GM23338 (cell line): Measurements from ENCODE around the gene VENTX. TPM values are rescaled to one million over a fixed set of nuclear protein-coding genes. Genes with fewer than 3 reads are reported as not detected.

Experiments
- ATAC-seq: fragments of 200-7000 bp; cut with Tn5 transposase; 3 replicates; pipeline ENCODE4 v1.9.1; 2020
- DNase-seq: peaks from one replicate; pipeline ENCODE4 v3.0.0-alpha.2; 2015; ENCODE audit warnings: low spot score
- H2AFZ ChIP-seq: fragments of 200-600 bp; sonication (generic); 2 replicates; pipeline ENCODE4 v1.8.0; 2016; ENCODE audit warnings: antibody characterized with exemption, mild to moderate bottlenecking, moderate library complexity
- H3F3A ChIP-seq: fragments of 200-600 bp; sonication (generic); replicated peaks from 2 replicates; pipeline ENCODE4 v1.8.0; 2017; ENCODE audit warnings: antibody characterized with exemption, mixed run types, low read depth
- H3K27ac ChIP-seq: fragments of 200-600 bp; sonication (generic); 2 replicates; pipeline ENCODE4 v1.6.1; 2016; ENCODE audit warnings: low read depth
- H3K27me3 ChIP-seq: fragments of 200-600 bp; sonication (generic); 2 replicates; pipeline ENCODE4 v1.8.0; 2016; ENCODE audit warnings: mild to moderate bottlenecking, mixed run types, moderate library complexity; ENCODE audit not compliant: insufficient read depth
- H3K36me3 ChIP-seq: fragments of 200-600 bp; sonication (generic); 2 replicates; pipeline ENCODE4 v1.8.0; 2016; ENCODE audit warnings: mild to moderate bottlenecking; ENCODE audit not compliant: insufficient read depth
- H3K4me1 ChIP-seq: fragments of 200-600 bp; sonication (generic); 2 replicates; pipeline ENCODE4 v1.8.0; 2016; ENCODE audit warnings: mild to moderate bottlenecking, moderate library complexity; ENCODE audit not compliant: insufficient read depth
- H3K4me2 ChIP-seq: fragments of 200-600 bp; sonication (generic); 2 replicates; pipeline ENCODE4 v1.7.1; 2017; ENCODE audit warnings: mixed run types
- H3K4me3 ChIP-seq: fragments of 200-600 bp; sonication (generic); 2 replicates; pipeline ENCODE4 v1.6.1; 2016; ENCODE audit warnings: mixed run types
- H3K79me2 ChIP-seq: fragments of 200-600 bp; sonication (generic); replicated peaks from 2 replicates; pipeline ENCODE4 v1.8.0; 2017; ENCODE audit warnings: mild to moderate bottlenecking; ENCODE audit not compliant: insufficient read depth
- H3K9me2 ChIP-seq: fragments of 200-600 bp; sonication (generic); 2 replicates; pipeline ENCODE4 v1.8.0; 2017; ENCODE audit not compliant: insufficient read depth
- H4K20me1 ChIP-seq: fragments of 200-600 bp; sonication (generic); replicated peaks from 2 replicates; pipeline ENCODE4 v1.8.0; 2017; ENCODE audit warnings: mild to moderate bottlenecking; ENCODE audit not compliant: insufficient read depth
- H3K27ac Mint-ChIP-seq: 2 replicates; pipeline ENCODE4 v1.8.0; 2020; ENCODE audit warnings: inconsistent platforms, mild to moderate bottlenecking, moderate library complexity, mixed read lengths
- H3K27me3 Mint-ChIP-seq: 3 replicates; pipeline ENCODE4 v1.8.0; 2022; ENCODE audit warnings: low read depth, mild to moderate bottlenecking, moderate library complexity, mixed read lengths, inconsistent platforms; ENCODE audit not compliant: insufficient read depth, poor library complexity
- H3K36me3 Mint-ChIP-seq: 3 replicates; pipeline ENCODE4 v1.8.0; 2021; ENCODE audit warnings: low read depth, mild to moderate bottlenecking, inconsistent platforms, moderate library complexity, mixed read lengths
- H3K4me1 Mint-ChIP-seq: 3 replicates; pipeline ENCODE4 v1.8.0; 2020; ENCODE audit warnings: mild to moderate bottlenecking, inconsistent platforms, mixed read lengths
- H3K4me3 Mint-ChIP-seq: 3 replicates; pipeline ENCODE4 v1.8.0; 2021; ENCODE audit warnings: moderate library complexity, mild to moderate bottlenecking, inconsistent platforms, mixed read lengths
- H3K9me3 Mint-ChIP-seq: 3 replicates; pipeline ENCODE4 v1.8.0; 2020; ENCODE audit warnings: moderate library complexity, mild to moderate bottlenecking, inconsistent platforms, mixed read lengths
- CREB1 ChIP-seq: fragments of 250-450 bp; sonication (Bioruptor Pico); IDR thresholded peaks from 2 replicates; pipeline ENCODE4 v1.5.0; 2020; ENCODE audit warnings: low read depth, mild to moderate bottlenecking, moderate library complexity
- microRNA counts: library from miRNA; unstranded; fragments of <30 nt; microRNA quantifications from one replicate; lab custom pipeline; 2017
- microRNA-seq: library from miRNA; unstranded; fragments of <30 nt; microRNA quantifications from one replicate; pipeline ENCODE4, GENCODE V29; 2017
- polyA plus RNA-seq: library from polyadenylated mRNA; unstranded; fragments of >200 nt; fragmentation: Nextera tagmentation; extraction: Ambion mirVana; gene quantifications from 2 replicates; pipeline ENCODE4 v1.2.1, GENCODE V29; 2016
- total RNA-seq: library from RNA; depleted of rRNA; stranded (reverse); fragments of >200 nt; shearing (Covaris generic); gene quantifications from 2 replicates; pipeline ENCODE4 v1.2.3, GENCODE V29; 2014; rRNA removed
- TF ChIP-seq, protein P1 (sequence below): IDR thresholded peaks from one replicate; pipeline ENCODE4 v1.6.1; 2018; ENCODE audit warnings: antibody characterized with exemption; ENCODE audit not compliant: unreplicated experiment
- TF ChIP-seq, protein P2 (sequence below): fragments of 250-450 bp; sonication (Bioruptor Pico); IDR thresholded peaks from 2 replicates; pipeline ENCODE4 v1.5.0; 2020; ENCODE audit warnings: mild to moderate bottlenecking, moderate library complexity

The VENTX gene
- total and polyA plus RNA-seq, 2 experiments from 2014 or later, result 4.8 to 8.1 TPM

DNA sequence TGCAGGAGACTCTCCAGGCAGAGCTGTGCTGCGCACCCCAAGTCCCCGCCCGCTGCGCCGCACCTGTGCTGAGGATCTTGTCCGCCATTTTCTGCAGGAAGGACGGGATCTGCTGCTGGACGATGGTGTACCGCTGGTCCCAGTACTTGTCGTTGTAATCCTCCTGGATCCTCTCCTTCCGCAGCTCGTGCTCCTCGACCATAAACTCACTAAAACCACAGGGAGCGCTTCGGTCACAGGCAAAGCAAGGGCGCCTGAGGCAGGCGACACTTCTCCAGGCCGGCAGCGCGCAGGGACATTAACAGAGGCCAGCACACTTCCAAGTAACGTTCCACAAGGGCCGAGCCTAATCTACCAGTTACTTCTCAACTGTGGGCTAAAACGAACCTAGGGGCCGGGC, 52.1 kb downstream of the VENTX start:
- ATAC-seq (no peak), DNase-seq (no peak)
- Histone ChIP-seq H3K9me2 (no peaks in the 10 kb centered on the region), H2AFZ (no peak overlapping the region), H3K4me2 (no peak overlapping the region), H3K4me1 (no peaks in the 10 kb centered on the region), H3K4me3 (no peak overlapping the region), H3F3A (0 out of 2 replicates have a peak, but pooled peaks cover 6% of the 10 kb centered on the region), H4K20me1 (no peaks in the 10 kb centered on the region; the same call in 1 of the 2 replicates), H3K27ac (no peak overlapping the region), H3K36me3 (peaks cover 11% of the 10 kb centered on the region), H3K27me3 (no peaks in the 10 kb centered on the region), H3K79me2 (no peaks in the 10 kb centered on the region)
- Mint-ChIP-seq H3K27me3 (peaks cover 13% of the 10 kb centered on the region), H3K27ac (no peak overlapping the region), H3K36me3 (peaks cover 60% of the 10 kb centered on the region), H3K9me3 (no peaks in the 10 kb centered on the region), H3K4me3 (no peak overlapping the region), H3K4me1 (no peaks in the 10 kb centered on the region)
- TF ChIP-seq, protein P1, sequence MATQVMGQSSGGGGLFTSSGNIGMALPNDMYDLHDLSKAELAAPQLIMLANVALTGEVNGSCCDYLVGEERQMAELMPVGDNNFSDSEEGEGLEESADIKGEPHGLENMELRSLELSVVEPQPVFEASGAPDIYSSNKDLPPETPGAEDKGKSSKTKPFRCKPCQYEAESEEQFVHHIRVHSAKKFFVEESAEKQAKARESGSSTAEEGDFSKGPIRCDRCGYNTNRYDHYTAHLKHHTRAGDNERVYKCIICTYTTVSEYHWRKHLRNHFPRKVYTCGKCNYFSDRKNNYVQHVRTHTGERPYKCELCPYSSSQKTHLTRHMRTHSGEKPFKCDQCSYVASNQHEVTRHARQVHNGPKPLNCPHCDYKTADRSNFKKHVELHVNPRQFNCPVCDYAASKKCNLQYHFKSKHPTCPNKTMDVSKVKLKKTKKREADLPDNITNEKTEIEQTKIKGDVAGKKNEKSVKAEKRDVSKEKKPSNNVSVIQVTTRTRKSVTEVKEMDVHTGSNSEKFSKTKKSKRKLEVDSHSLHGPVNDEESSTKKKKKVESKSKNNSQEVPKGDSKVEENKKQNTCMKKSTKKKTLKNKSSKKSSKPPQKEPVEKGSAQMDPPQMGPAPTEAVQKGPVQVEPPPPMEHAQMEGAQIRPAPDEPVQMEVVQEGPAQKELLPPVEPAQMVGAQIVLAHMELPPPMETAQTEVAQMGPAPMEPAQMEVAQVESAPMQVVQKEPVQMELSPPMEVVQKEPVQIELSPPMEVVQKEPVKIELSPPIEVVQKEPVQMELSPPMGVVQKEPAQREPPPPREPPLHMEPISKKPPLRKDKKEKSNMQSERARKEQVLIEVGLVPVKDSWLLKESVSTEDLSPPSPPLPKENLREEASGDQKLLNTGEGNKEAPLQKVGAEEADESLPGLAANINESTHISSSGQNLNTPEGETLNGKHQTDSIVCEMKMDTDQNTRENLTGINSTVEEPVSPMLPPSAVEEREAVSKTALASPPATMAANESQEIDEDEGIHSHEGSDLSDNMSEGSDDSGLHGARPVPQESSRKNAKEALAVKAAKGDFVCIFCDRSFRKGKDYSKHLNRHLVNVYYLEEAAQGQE, result no peak
- TF ChIP-seq, protein P2, sequence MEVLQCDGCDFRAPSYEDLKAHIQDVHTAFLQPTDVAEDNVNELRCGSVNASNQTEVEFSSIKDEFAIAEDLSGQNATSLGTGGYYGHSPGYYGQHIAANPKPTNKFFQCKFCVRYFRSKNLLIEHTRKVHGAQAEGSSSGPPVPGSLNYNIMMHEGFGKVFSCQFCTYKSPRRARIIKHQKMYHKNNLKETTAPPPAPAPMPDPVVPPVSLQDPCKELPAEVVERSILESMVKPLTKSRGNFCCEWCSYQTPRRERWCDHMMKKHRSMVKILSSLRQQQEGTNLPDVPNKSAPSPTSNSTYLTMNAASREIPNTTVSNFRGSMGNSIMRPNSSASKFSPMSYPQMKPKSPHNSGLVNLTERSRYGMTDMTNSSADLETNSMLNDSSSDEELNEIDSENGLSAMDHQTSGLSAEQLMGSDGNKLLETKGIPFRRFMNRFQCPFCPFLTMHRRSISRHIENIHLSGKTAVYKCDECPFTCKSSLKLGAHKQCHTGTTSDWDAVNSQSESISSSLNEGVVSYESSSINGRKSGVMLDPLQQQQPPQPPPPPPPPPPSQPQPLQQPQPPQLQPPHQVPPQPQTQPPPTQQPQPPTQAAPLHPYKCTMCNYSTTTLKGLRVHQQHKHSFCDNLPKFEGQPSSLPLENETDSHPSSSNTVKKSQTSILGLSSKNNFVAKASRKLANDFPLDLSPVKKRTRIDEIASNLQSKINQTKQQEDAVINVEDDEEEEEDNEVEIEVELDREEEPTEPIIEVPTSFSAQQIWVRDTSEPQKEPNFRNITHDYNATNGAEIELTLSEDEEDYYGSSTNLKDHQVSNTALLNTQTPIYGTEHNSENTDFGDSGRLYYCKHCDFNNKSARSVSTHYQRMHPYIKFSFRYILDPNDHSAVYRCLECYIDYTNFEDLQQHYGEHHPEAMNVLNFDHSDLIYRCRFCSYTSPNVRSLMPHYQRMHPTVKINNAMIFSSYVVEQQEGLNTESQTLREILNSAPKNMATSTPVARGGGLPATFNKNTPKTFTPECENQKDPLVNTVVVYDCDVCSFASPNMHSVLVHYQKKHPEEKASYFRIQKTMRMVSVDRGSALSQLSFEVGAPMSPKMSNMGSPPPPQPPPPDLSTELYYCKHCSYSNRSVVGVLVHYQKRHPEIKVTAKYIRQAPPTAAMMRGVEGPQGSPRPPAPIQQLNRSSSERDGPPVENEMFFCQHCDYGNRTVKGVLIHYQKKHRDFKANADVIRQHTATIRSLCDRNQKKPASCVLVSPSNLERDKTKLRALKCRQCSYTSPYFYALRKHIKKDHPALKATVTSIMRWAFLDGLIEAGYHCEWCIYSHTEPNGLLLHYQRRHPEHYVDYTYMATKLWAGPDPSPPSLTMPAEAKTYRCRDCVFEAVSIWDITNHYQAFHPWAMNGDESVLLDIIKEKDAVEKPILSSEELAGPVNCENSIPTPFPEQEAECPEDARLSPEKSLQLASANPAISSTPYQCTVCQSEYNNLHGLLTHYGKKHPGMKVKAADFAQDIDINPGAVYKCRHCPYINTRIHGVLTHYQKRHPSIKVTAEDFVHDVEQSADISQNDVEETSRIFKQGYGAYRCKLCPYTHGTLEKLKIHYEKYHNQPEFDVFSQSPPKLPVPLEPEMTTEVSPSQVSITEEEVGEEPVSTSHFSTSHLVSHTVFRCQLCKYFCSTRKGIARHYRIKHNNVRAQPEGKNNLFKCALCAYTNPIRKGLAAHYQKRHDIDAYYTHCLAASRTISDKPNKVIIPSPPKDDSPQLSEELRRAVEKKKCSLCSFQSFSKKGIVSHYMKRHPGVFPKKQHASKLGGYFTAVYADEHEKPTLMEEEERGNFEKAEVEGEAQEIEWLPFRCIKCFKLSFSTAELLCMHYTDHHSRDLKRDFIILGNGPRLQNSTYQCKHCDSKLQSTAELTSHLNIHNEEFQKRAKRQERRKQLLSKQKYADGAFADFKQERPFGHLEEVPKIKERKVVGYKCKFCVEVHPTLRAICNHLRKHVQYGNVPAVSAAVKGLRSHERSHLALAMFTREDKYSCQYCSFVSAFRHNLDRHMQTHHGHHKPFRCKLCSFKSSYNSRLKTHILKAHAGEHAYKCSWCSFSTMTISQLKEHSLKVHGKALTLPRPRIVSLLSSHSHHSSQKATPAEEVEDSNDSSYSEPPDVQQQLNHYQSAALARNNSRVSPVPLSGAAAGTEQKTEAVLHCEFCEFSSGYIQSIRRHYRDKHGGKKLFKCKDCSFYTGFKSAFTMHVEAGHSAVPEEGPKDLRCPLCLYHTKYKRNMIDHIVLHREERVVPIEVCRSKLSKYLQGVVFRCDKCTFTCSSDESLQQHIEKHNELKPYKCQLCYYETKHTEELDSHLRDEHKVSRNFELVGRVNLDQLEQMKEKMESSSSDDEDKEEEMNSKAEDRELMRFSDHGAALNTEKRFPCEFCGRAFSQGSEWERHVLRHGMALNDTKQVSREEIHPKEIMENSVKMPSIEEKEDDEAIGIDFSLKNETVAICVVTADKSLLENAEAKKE (CRISPR knock-in tag), result no peak
- TF ChIP-seq CREB1 (CRISPR knock-in tag), result no peak

MicroRNAs within 50 kb of the gene (microRNA counts, 767-probe panel; counts per million panel counts)
- microRNA hsa-miR-202-3p (lab: Ali Mortazavi, UCI), result not detected

Small RNA genes lying within 50 kb of the gene (microRNA-seq; reads per million reads assigned to microRNA genes)
- gene MIR202, result not detected

Other genes with a start within 250 kb of the VENTX start
- 0.52 and 0.66 TPM in 2 replicates for gene ADGRA1, start 149.9 kb upstream of the VENTX start, total RNA-seq
- 0.07 and 0.23 TPM in 2 replicates for gene ADGRA1, start 149.9 kb upstream of the VENTX start, polyA plus RNA-seq
- 8.2 and 16.0 TPM in 2 replicates for gene KNDC1, start 77.6 kb upstream of the VENTX start, total RNA-seq
- 1.8 and 1.9 TPM in 2 replicates for gene KNDC1, start 77.6 kb upstream of the VENTX start, polyA plus RNA-seq
- 7.7 and 12.2 TPM in 2 replicates for gene UTF1, start 7.6 kb upstream of the VENTX start, total RNA-seq
- 51.4 and 55.7 TPM in 2 replicates for gene UTF1, start 7.6 kb upstream of the VENTX start, polyA plus RNA-seq
- 5.5 and 7.4 TPM in 2 replicates for gene ADAM8, start 39.0 kb downstream of the VENTX start, total RNA-seq
- 1.9 and 2.1 TPM in 2 replicates for gene ADAM8, start 39.0 kb downstream of the VENTX start, polyA plus RNA-seq
- 51.5 and 67.7 TPM in 2 replicates for gene TUBGCP2, start 71.0 kb downstream of the VENTX start, total RNA-seq
- 56.6 and 59.6 TPM in 2 replicates for gene TUBGCP2, start 71.0 kb downstream of the VENTX start, polyA plus RNA-seq
- 41.0 and 41.3 TPM in 2 replicates for gene ZNF511, start 71.1 kb downstream of the VENTX start, total RNA-seq
- 104 and 114 TPM in 2 replicates for gene ZNF511, start 71.1 kb downstream of the VENTX start, polyA plus RNA-seq
- gene CALY, start 99.0 kb downstream of the VENTX start, total RNA-seq, result 0.31 and 1.0 TPM in 2 replicates
- gene CALY, start 99.0 kb downstream of the VENTX start, polyA plus RNA-seq, result 8.0 and 9.0 TPM in 2 replicates
- gene PRAP1, start 109.5 kb downstream of the VENTX start, total RNA-seq, result not detected in 2 replicates
- 0.68 and 1.5 TPM in 2 replicates for gene PRAP1, start 109.5 kb downstream of the VENTX start, polyA plus RNA-seq
- 33.9 and 43.9 TPM in 2 replicates for gene FUOM, start 120.2 kb downstream of the VENTX start, total RNA-seq
- 30.8 and 33.0 TPM in 2 replicates for gene FUOM, start 120.2 kb downstream of the VENTX start, polyA plus RNA-seq
- 87.8 and 92.1 TPM in 2 replicates for gene ECHS1, start 135.5 kb downstream of the VENTX start, total RNA-seq
- gene ECHS1, start 135.5 kb downstream of the VENTX start, polyA plus RNA-seq, result 120 and 127 TPM in 2 replicates
- gene PAOX, start 141.4 kb downstream of the VENTX start, total RNA-seq, result 8.7 and 8.8 TPM in 2 replicates
- gene PAOX, start 141.4 kb downstream of the VENTX start, polyA plus RNA-seq, result 4.1 and 6.1 TPM in 2 replicates
- 35.3 and 45.7 TPM in 2 replicates for gene MTG1, start 156.3 kb downstream of the VENTX start, total RNA-seq
- 68.6 and 70.8 TPM in 2 replicates for gene MTG1, start 156.3 kb downstream of the VENTX start, polyA plus RNA-seq
- 0.31 TPM in 1 of 2 replicates, not detected in the other for gene SPRN, start 186.8 kb downstream of the VENTX start, total RNA-seq
- gene SPRN, start 186.8 kb downstream of the VENTX start, polyA plus RNA-seq, result 0.31 and 0.59 TPM in 2 replicates
- gene SCART1, start 216.1 kb downstream of the VENTX start, total RNA-seq, result 0.19 and 0.59 TPM in 2 replicates
- not detected in 2 replicates for gene SCART1, start 216.1 kb downstream of the VENTX start, polyA plus RNA-seq